ENCODE measurements around the gene STX11. TPM values are rescaled to one million over a fixed set of nuclear protein-coding genes. Genes with fewer than 3 reads are reported as not detected.
A peak's percentile ranks its signal among the peaks of the same experiment; 100 is the strongest.

Gene STX11
- total and polyA plus RNA-seq, 2 of the 13 experiments (the other 11 are each of a cell fraction or from before 2014, with no cell fraction given): 0.03 TPM; not detected in 1

DNA sequence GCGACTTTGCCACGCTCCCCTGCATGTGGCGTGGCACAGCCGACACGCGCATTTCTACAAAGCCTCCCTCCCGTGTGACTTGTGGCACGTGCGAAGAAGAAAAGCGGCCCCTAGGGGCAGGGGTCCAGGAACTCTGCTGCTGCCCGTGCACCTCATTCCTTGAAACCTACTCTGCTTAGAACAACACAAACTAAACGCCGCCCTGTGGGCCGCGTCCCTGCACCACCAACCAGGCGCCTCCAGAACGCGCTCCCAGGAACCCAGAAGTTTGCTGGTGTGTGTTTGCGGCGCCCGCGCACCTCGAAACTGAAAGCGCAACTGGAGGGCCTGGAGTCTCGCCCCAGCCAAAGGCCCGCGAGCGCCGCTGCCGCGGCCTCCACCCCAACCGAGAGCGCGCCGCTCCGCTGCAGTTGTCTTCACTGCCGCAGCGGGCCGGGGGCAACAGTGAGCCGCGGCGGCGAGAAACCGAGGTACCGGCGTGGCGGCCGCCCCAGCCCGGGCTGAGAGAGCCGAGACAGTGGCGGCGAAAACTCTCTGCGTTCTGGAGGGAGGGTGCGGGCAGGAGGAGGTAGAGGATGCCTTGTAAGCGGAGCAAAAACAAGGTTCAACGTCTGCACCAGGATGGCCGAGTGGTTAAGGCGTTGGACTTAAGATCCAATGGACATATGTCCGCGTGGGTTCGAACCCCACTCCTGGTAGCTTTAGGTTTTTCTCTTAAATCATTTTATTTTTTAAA, 65.8 kb downstream of the STX11 start (continued):
- TF ChIP-seq HOXA9 (CRISPR knock-in tag; IDR thresholded peaks at IDR 0.05; ENCODE audit: borderline replicate concordance) (peak; percentile 90), ZNF441 (CRISPR knock-in tag; IDR thresholded peaks at IDR 0.05; ENCODE audit: borderline replicate concordance) (peak; percentile 68; the same call in 1 of the 2 replicates), ZNF615 (CRISPR knock-in tag; IDR thresholded peaks at IDR 0.05; ENCODE audit: borderline replicate concordance) (peak; percentile 89; the same call in 1 of the 2 replicates), PAX8 (CRISPR knock-in tag; IDR thresholded peaks at IDR 0.05; ENCODE audit: borderline replicate concordance) (no peak), TFDP2 (CRISPR knock-in tag; IDR thresholded peaks at IDR 0.05) (peak; percentile 69), ZNF451 (CRISPR knock-in tag; IDR thresholded peaks at IDR 0.05) (no peak), SIX4 (CRISPR knock-in tag; IDR thresholded peaks at IDR 0.05) (no peak), BHLHE40 (IDR thresholded peaks at IDR 0.05; ENCODE audit: low read length) (peak; percentile 90), ZNF792 (CRISPR knock-in tag; IDR thresholded peaks at IDR 0.05) (peak; percentile 58; the same call in 1 of the 2 replicates), ZNF253 (CRISPR knock-in tag; IDR thresholded peaks at IDR 0.05; ENCODE audit: borderline replicate concordance) (0 out of 2 replicates have a peak, but pooled peaks have one; percentile 74), RXRA (CRISPR knock-in tag; IDR thresholded peaks at IDR 0.05) (peak; percentile 60; the same call in 1 of the 2 replicates), PLSCR1 (CRISPR knock-in tag; IDR thresholded peaks at IDR 0.05; ENCODE audit: borderline replicate concordance) (no peak; the same call in 1 of the 2 replicates), IRX3 (CRISPR knock-in tag; IDR thresholded peaks at IDR 0.05; ENCODE audit: borderline replicate concordance, low read depth) (peak; percentile 93; the same call in 1 of the 2 replicates), ZNF720 (CRISPR knock-in tag; IDR thresholded peaks at IDR 0.05) (no peak), MIER3 (CRISPR knock-in tag; IDR thresholded peaks at IDR 0.05; ENCODE audit: borderline replicate concordance) (peak; percentile 93), ZNF83 (CRISPR knock-in tag; IDR thresholded peaks at IDR 0.05; ENCODE audit: borderline replicate concordance) (peak; percentile 64; the same call in 1 of the 2 replicates), ZHX1 (CRISPR knock-in tag; IDR thresholded peaks at IDR 0.05; ENCODE audit: low read depth) (no peak; the same call in 1 of the 2 replicates), MTA1 (CRISPR knock-in tag; IDR thresholded peaks at IDR 0.05; ENCODE audit: borderline replicate concordance) (peak; percentile 82; the same call in 1 of the 2 replicates), ZNF747 (CRISPR knock-in tag; IDR thresholded peaks at IDR 0.05; ENCODE audit: borderline replicate concordance) (peak; percentile 79)
- TF ChIP-seq, protein P1, sequence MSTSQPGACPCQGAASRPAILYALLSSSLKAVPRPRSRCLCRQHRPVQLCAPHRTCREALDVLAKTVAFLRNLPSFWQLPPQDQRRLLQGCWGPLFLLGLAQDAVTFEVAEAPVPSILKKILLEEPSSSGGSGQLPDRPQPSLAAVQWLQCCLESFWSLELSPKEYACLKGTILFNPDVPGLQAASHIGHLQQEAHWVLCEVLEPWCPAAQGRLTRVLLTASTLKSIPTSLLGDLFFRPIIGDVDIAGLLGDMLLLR (CRISPR knock-in tag; IDR thresholded peaks at IDR 0.05): peak; percentile 84
- TF ChIP-seq, protein P2, sequence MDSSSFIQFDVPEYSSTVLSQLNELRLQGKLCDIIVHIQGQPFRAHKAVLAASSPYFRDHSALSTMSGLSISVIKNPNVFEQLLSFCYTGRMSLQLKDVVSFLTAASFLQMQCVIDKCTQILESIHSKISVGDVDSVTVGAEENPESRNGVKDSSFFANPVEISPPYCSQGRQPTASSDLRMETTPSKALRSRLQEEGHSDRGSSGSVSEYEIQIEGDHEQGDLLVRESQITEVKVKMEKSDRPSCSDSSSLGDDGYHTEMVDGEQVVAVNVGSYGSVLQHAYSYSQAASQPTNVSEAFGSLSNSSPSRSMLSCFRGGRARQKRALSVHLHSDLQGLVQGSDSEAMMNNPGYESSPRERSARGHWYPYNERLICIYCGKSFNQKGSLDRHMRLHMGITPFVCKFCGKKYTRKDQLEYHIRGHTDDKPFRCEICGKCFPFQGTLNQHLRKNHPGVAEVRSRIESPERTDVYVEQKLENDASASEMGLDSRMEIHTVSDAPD (CRISPR knock-in tag; IDR thresholded peaks at IDR 0.05): peak; percentile 89

All from HepG2 (cell line).